ENCODE measurements around the gene DSPP.
"Not testable (repeated sequence)": the region's sequence is repeated elsewhere in the genome, so short reads cannot be mapped to it uniquely, and the experiment has no call there.

Gene DSPP

GRCh38 chr4:87608229-87608628 is at the start of gene DSPP:
DSPP (plus strand) TSS chr4:87608529; CDS start chr4:87610909, 2,380 bp downstream.
- DNase-seq (ENCODE audit: low spot score), result no peak

DNA sequence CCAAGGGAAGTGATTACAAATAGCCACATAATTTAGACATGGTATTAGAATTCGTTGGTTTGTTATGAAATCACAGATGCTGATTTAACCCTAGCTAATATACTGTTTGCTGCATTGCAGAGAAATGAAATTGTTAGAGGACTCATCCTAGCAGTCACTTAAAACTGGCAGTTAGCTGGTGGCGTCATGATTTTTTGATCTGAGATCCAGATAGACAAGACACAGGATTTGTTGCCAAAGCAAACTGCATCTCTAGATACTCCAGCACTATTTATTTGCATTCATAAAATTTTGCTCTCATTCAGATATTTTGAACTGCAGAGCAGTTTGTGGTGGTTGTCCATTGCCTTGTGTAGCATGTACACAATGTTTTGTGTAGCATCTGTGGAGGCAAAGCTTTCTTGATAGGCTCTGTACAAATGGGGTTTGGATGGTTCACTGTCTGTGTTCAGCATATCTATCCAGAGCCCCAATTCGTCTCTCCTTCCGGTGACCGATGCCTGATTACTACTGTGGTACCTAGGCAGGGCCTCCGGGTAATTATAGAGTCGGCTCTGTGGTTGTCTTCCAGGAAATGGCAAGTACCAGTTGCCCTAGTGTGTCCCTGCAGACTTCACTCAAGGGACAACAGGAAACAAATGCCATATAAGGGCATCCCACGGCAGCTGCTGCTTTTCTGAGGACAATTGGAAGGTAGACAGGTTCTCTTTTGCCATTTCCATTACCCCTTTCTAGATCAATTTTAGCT is 49.1 kb upstream of the DSPP start:
- DNase-seq (ENCODE audit: low spot score), result no peak

GRCh38 chr4:87560802-87561201 is 47.5 kb upstream of the DSPP start:
- DNase-seq (ENCODE audit: low spot score), result no peak

DNA sequence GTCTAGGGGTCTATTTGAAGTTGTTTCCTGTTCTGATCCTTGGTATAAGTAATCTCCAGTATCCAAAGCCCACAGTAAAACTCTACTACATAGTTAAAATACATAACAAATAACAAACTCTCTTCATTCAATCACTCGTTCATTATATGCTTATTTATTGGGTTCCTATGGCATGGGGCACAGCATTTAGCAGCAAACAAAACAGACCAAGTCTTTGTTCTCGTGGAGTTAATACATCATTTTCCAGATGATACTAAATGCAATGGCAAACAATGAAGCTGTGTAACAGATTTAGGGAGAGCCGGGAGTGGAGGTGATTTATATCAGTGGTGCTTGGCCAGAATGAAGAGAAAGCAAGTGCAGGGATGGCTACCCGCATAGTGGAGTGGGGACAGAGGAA is 42.6 kb upstream of the DSPP start:
- DNase-seq (ENCODE audit: low spot score), result no peak

- DNase-seq (ENCODE audit: low spot score), result no peak
Observed at GRCh38 chr4:87566276-87566675, 42.1 kb upstream of the DSPP start.

DNA sequence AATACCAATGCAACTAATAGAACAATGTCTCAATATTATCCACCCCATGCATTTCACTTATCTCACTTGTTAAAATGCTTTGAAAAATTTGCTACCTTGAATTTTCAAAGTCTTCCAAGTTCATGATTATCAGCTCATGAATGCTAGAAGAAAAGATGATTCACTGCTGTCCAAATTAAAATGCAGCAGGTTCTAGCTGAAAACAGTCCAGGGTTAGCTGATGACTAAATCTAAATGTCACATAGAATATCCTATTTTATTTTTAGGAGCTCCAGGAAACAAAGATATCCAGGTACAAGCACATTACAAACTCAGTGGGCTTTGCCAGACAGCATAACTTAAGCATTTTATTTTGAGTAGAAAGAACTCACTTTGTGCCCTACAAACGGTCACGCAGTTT is 41.1 kb upstream of the DSPP start:
- no peak for DNase-seq (ENCODE audit: low spot score)

GRCh38 chr4:87570290-87570805 is 38.0 kb upstream of the DSPP start:
- no peak for DNase-seq (ENCODE audit: low spot score)

- DNase-seq (ENCODE audit: low spot score), result not testable (repeated sequence)
Observed at GRCh38 chr4:87574376-87574775, 34.0 kb upstream of the DSPP start.

DNA sequence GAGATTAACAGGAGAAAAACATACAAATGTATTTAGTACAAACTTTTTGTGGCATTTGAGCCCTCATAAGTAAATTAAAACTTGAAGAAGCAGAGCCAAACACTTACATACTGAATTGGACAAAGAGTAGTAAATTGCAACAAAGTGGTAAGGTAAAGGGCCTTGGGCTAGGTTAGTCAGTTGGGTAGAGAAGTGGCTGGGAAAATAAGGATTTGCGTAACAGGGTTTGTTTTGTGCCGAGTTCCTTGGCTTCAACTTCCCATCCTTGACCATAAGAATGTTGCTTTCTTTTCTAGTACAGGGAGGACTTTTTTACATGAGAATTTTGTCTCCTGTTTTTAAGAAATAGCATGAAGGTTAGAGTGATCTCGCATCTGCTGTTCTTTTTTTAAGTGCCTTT is 33.3 kb upstream of the DSPP start:
- no peak for DNase-seq (ENCODE audit: low spot score)

DNA sequence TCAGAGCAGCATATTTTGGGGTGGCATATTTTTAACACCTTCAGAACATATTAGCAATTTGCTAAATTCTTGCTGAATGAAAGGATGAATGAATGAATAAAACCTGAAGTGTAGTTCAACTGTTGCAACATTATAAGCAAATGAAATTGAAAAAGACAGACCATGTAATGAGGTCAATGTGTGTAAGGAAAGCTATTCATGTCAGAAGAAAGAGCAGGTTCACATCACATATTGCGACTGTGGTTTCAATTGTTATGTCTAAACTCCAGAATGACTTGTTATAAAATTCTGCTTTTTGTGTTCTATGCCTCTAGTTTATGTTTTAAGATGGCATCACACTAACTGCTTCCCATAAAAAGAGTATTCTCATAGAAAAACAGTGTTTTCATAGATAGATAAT is 32.9 kb upstream of the DSPP start:
- DNase-seq (ENCODE audit: low spot score), result no peak

- no peak for DNase-seq (ENCODE audit: low spot score)
Observed at GRCh38 chr4:87575983-87576382, 32.3 kb upstream of the DSPP start.

GRCh38 chr4:87579478-87579877 is 28.9 kb upstream of the DSPP start:
- no peak for DNase-seq (ENCODE audit: low spot score)

- no peak for DNase-seq (ENCODE audit: low spot score)
Observed at GRCh38 chr4:87580057-87580456, 28.3 kb upstream of the DSPP start.

DNA sequence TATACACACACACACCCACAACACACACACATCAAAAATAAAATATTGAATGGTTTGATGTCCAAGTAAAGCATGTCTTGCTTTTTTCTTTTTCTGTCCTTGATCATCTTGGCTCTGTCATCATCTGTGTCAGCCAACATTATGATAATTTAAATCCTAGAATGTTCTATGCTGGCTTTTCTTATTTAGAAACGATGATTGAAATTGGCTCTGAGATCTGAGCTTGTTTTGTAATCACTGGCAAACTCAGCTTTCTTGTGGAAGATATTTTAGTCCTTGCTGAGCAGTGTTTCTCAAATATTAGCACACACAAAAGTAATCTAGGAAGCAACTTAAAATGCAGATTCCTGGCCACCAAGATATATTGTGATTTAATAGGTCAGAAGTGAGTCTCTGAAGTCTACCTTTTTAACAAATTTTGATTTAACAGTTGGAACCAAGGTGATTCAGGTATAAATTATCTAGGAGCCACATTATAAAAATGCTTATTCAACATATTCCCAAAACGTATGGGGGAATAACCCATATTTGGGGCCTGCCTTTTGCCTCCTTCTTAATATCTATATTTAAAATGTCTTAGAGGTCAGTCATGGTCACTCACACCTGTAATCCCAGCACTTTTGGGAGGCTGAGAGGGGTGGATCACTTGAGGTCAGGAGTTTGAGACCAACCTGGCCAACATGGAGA is 24.0 kb upstream of the DSPP start:
- no peak for DNase-seq (ENCODE audit: low spot score)

GRCh38 chr4:87589531-87589930 is 18.8 kb upstream of the DSPP start:
- DNase-seq (ENCODE audit: low spot score), result no peak

GRCh38 chr4:87592124-87592523 is 16.2 kb upstream of the DSPP start:
- DNase-seq (ENCODE audit: low spot score), result no peak

GRCh38 chr4:87601361-87601760 is 7.0 kb upstream of the DSPP start:
- no peak for DNase-seq (ENCODE audit: low spot score)

DNA sequence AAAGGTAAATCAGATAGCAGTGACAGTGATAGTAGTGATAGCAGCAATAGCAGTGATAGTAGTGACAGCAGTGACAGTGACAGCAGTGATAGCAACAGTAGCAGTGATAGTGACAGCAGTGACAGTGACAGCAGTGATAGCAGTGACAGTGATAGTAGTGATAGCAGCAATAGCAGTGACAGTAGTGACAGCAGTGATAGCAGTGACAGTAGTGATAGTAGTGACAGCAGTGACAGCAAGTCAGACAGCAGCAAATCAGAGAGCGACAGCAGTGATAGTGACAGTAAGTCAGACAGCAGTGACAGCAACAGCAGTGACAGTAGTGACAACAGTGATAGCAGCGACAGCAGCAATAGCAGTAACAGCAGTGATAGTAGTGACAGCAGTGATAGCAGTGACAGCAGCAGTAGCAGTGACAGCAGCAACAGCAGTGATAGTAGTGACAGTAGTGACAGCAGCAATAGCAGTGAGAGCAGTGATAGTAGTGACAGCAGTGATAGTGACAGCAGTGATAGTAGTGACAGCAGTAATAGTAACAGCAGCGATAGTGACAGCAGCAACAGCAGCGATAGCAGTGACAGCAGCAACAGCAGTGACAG is 6.1 kb downstream of the DSPP start:
- DNase-seq (ENCODE audit: low spot score), result no peak

DNA sequence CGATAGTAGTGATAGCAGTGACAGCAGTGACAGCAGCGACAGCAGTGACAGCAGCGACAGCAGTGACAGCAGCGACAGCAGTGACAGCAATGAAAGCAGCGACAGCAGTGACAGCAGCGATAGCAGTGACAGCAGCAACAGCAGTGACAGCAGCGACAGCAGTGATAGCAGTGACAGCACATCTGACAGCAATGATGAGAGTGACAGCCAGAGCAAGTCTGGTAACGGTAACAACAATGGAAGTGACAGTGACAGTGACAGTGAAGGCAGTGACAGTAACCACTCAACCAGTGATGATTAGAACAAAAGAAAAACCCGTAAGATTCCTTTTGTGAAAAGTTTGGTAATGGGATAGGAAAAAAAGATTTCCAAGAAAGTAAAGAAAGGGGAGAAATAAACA is 7.9 kb downstream of the DSPP start:
- no peak for DNase-seq (ENCODE audit: low spot score)

GRCh38 chr4:87620086-87620485 is 11.8 kb downstream of the DSPP start:
- no peak for DNase-seq (ENCODE audit: low spot score)

- peak; percentile 66 for DNase-seq (ENCODE audit: low spot score)
Observed at GRCh38 chr4:87620491-87620890, 12.2 kb downstream of the DSPP start.

DNA sequence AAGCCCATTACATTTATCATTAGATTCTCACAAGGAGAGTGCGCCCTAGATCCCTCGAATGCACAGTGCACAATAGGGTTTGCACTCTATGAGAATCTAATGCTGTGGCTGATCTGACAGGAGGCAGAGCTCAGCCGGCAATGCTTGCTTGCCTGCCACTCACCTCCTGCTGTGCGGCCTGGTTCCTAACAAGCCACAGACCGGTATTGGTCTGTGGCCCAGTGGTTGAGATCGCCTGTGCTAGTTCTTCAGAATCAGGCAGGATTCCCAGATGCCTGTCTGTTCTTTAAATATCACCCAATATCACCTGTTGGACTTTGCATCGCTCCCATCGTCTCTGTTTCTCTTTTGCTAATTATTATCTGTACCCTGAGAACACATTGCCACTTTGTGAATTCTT is 14.0 kb downstream of the DSPP start:
- no peak for DNase-seq (ENCODE audit: low spot score)

GRCh38 chr4:87624698-87625097 is 16.4 kb downstream of the DSPP start:
- DNase-seq (ENCODE audit: low spot score), result no peak
